Trophoblast cell (in vitro differentiated cells and primary cell): ENCODE measurements around the gene ADNP2.
A peak's percentile ranks its signal among the peaks of the same experiment; 100 is the strongest.

Source experiments
- DNase-seq, 2 donors: peaks; one replicate each; pipeline ENCODE4 v3.0.0-alpha.2; 2016
- H2AFZ ChIP-seq: 2 replicates; pipeline ENCODE4 v1.6.1; 2013; ENCODE audit warnings: low read length, moderate library complexity, mild to moderate bottlenecking; ENCODE audit not compliant: insufficient read depth, poor library complexity
- H2AK5ac ChIP-seq: 2 replicates; pipeline ENCODE4 v1.6.1; 2013; ENCODE audit warnings: mild to moderate bottlenecking, low read length
- H2BK120ac ChIP-seq: 2 replicates; pipeline ENCODE4 v1.6.1; 2013; ENCODE audit warnings: low read length, mild to moderate bottlenecking, moderate library complexity; ENCODE audit not compliant: insufficient read depth, poor library complexity
- H2BK12ac ChIP-seq: 2 replicates; pipeline ENCODE4 v1.6.1; 2013; ENCODE audit warnings: mild to moderate bottlenecking, low read length, moderate library complexity
- H2BK5ac ChIP-seq: 2 replicates; pipeline ENCODE4 v1.6.1; 2013; ENCODE audit warnings: low read length, low read depth, moderate library complexity, mild to moderate bottlenecking; ENCODE audit not compliant: poor library complexity
- H3K14ac ChIP-seq: 2 replicates; pipeline ENCODE4 v1.6.1; 2013; ENCODE audit warnings: mild to moderate bottlenecking, low read length
- H3K18ac ChIP-seq: 2 replicates; pipeline ENCODE4 v1.6.1; 2013; ENCODE audit warnings: mild to moderate bottlenecking, low read length
- H3K23ac ChIP-seq: 2 replicates; pipeline ENCODE4 v1.6.1; 2013; ENCODE audit warnings: low read length
- H3K27ac ChIP-seq: 2 replicates; pipeline ENCODE4 v1.5.1; 2013; ENCODE audit warnings: low read depth, mild to moderate bottlenecking, inconsistent platforms, low read length, moderate library complexity
- H3K27me3 ChIP-seq: 2 replicates; pipeline ENCODE4 v1.6.1; 2013; ENCODE audit warnings: inconsistent platforms, mild to moderate bottlenecking, low read length, moderate library complexity; ENCODE audit not compliant: insufficient read depth
- H3K36me3 ChIP-seq, 2 experiments: 1 replicate in 1 of 2; 2 replicates in 1 of 2; pipeline ENCODE4 v1.6.1; 2013; ENCODE audit warnings: low read length in 2 of 2, mild to moderate bottlenecking in 2 of 2, moderate library complexity in 1 of 2; ENCODE audit not compliant: insufficient read depth in 2 of 2, control insufficient read depth in 1 of 2
- H3K4ac ChIP-seq: 2 replicates; pipeline ENCODE4 v1.6.1; 2013; ENCODE audit warnings: low read depth, mild to moderate bottlenecking, low read length, moderate library complexity
- H3K4me1 ChIP-seq, 2 experiments: 1 replicate in 1 of 2; 2 replicates in 1 of 2; pipeline ENCODE4 v1.6.1; 2013; ENCODE audit warnings: low read length in 2 of 2, mild to moderate bottlenecking in 2 of 2, moderate library complexity in 1 of 2; ENCODE audit not compliant: insufficient read depth in 2 of 2, control insufficient read depth in 1 of 2
- H3K4me2 ChIP-seq: 2 replicates; pipeline ENCODE4 v1.6.1; 2013; ENCODE audit warnings: inconsistent platforms, mild to moderate bottlenecking, low read length, moderate library complexity
- H3K4me3 ChIP-seq: 2 replicates; pipeline ENCODE4 v1.5.1; 2013; ENCODE audit warnings: mild to moderate bottlenecking, low read depth, low read length, inconsistent platforms
- H3K79me1 ChIP-seq: one replicate; pipeline ENCODE4 v1.6.1; 2013; ENCODE audit warnings: low read length
- H3K79me2 ChIP-seq: 2 replicates; pipeline ENCODE4 v1.6.1; 2013; ENCODE audit warnings: low read length, mild to moderate bottlenecking; ENCODE audit not compliant: control insufficient read depth, insufficient read depth, poor library complexity
- H3K9ac ChIP-seq: 2 replicates; pipeline ENCODE4 v1.6.1; 2013; ENCODE audit warnings: mild to moderate bottlenecking, low read length
- H3K9me3 ChIP-seq: 2 replicates; pipeline ENCODE4 v1.6.1; 2013; ENCODE audit warnings: low read depth, mild to moderate bottlenecking, control low read depth, inconsistent platforms, low read length; ENCODE audit not compliant: insufficient read depth
- H4K12ac ChIP-seq: 2 replicates; pipeline ENCODE4 v1.6.1; 2013; ENCODE audit warnings: low read depth, mild to moderate bottlenecking, low read length, moderate library complexity
- H4K8ac ChIP-seq: 2 replicates; pipeline ENCODE4 v1.6.1; 2013; ENCODE audit warnings: low read depth, mild to moderate bottlenecking, low read length, moderate library complexity
- H4K91ac ChIP-seq: one replicate; pipeline ENCODE4 v1.6.1; 2013; ENCODE audit warnings: low read depth, mild to moderate bottlenecking, low read length, moderate library complexity
- WGBS: extraction: QIAGEN DNeasy Blood & Tissue Kit; methylation state at CpG from one replicate; pipeline ENCODE4 v1.1.7; 2013; ENCODE audit warnings: missing lambda C conversion rate; ENCODE audit not compliant: insufficient read length, insufficient coverage; ENCODE audit errors: extremely low coverage; 5-methylcytosine and 5-hydroxymethylcytosine counted together

The ADNP2 gene

DNA sequence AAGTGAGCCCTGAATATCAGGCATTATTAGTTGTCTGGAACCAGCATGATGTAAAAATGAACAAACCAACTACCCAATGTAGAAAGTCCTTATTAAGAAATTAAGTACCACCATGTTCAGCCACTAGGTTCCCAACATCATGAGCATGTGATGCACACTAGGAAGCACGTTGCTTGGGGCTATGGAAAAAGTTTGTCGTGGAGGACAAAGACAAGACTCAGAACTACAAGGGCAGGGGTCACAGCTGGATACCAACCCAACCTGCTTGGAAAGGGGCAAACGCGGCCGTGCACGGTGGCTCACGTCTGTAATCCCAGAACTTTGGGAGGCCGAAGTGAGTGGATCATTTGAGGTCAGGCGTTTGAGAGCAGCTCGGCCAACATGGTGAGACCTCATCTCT, 64.0 kb downstream of the ADNP2 start:
- Histone ChIP-seq H4K8ac (no peak overlapping the region), H3K79me1 (no peaks in the 10 kb centered on the region), H3K4me1 (no peaks in the 10 kb centered on the region), H3K4me2 (no peak overlapping the region), H2AK5ac (no peak overlapping the region), H2AFZ (no peak overlapping the region), H4K91ac (no peak overlapping the region), H3K14ac (no peak overlapping the region), H3K27me3 (no peaks in the 10 kb centered on the region), H3K79me2 (no peaks in the 10 kb centered on the region), H3K9ac (no peak overlapping the region), H3K4ac (no peak overlapping the region), H2BK12ac (no peak overlapping the region), H3K9me3 (peaks cover 2% of the 10 kb centered on the region), H3K4me3 (no peak overlapping the region), H4K12ac (no peak overlapping the region), H2BK5ac (no peak overlapping the region), H3K36me3 (no peaks in the 10 kb centered on the region), H3K23ac (no peak overlapping the region), H2BK120ac (no peak overlapping the region), H3K27ac (no peak overlapping the region), H3K18ac (no peak overlapping the region)
- DNase-seq, result peak; percentile 71 to 92
- WGBS, result no CpG with 5 or more reads among the region's 10 CpGs

GRCh38 chr18:80175451-80176204, 66.6 kb downstream of the ADNP2 start:
- Histone ChIP-seq H4K12ac (no peak overlapping the region), H3K14ac (no peak overlapping the region), H3K4me2 (no peak overlapping the region)

DNA sequence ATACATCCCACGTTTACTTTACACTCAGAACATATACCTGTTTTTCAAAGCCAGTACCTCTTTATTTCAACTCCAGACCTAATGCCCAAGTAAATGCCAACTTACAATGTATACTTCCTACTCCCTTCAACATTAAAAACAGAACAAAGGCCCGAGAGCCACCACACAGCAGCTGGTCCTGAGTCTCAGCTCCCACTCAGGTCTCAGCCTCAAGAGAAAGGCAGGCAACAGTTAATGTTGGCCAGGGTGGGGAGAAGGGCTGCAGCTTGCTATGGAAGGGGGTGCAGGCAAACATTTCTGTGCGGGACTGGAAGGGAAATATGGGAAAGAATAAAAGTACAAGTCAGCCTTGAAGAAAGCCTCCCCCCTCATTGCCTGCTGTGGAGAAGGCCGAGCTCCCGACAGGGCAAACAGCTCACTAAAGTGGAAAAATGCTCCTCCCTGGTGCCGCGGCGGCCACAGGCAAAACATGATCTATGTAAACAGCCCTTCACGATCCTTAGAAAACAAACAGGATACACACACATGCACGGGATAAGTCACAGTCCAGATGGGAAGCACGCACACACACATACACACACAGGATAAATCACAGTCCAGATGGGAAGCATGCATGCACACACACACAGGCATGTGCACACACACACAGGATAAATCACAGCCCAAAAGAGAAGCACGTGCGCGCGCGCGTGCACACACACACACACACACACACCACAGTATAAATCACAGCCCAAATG, 67.4 kb downstream of the ADNP2 start:
- Histone ChIP-seq H3K14ac (no peak overlapping the region), H2BK120ac (no peak overlapping the region), H3K27me3 (no peaks in the 10 kb centered on the region), H4K12ac (no peak overlapping the region), H3K9me3 (peaks cover 2% of the 10 kb centered on the region), H3K27ac (no peak overlapping the region), H3K79me1 (no peaks in the 10 kb centered on the region), H2AK5ac (no peak overlapping the region), H3K9ac (no peak overlapping the region), H2BK5ac (no peak overlapping the region), H2BK12ac (no peak overlapping the region), H4K91ac (no peak overlapping the region), H3K79me2 (no peaks in the 10 kb centered on the region), H3K4me1 (no peaks in the 10 kb centered on the region), H2AFZ (no peak overlapping the region), H3K36me3 (no peaks in the 10 kb centered on the region), H3K18ac (no peak overlapping the region), H3K4me2 (no peak overlapping the region), H3K23ac (no peak overlapping the region), H4K8ac (no peak overlapping the region), H3K4me3 (no peak overlapping the region), H3K4ac (no peak overlapping the region)
- WGBS, result no CpG with 5 or more reads among the region's 17 CpGs
- DNase-seq, result no peak

More at GRCh38 chr18:80175451-80176204, 66.6 kb downstream of the ADNP2 start:
- no peak overlapping the region for H2BK5ac ChIP-seq
- no peak overlapping the region for H2AFZ ChIP-seq
- H3K36me3 ChIP-seq, result no peaks in the 10 kb centered on the region
- no peaks in the 10 kb centered on the region for H3K27me3 ChIP-seq
- no peak overlapping the region for H3K23ac ChIP-seq
- H3K4ac ChIP-seq, result no peak overlapping the region
- no peak overlapping the region for H2BK120ac ChIP-seq
- DNase-seq, result peak in 1 of 2 donors; percentile 26
- H4K8ac ChIP-seq, result no peak overlapping the region
- H3K4me1 ChIP-seq, result no peaks in the 10 kb centered on the region
- H3K27ac ChIP-seq, result no peak overlapping the region
- no peak overlapping the region for H3K9ac ChIP-seq
- H3K9me3 ChIP-seq, result peaks cover 2% of the 10 kb centered on the region
- no peak overlapping the region for H2BK12ac ChIP-seq
- no peaks in the 10 kb centered on the region for H3K79me2 ChIP-seq
- H3K79me1 ChIP-seq, result no peaks in the 10 kb centered on the region
- no peak overlapping the region for H2AK5ac ChIP-seq
- H3K18ac ChIP-seq, result no peak overlapping the region
- no CpG with 5 or more reads among the region's 18 CpGs for WGBS
- H4K91ac ChIP-seq, result no peak overlapping the region
- no peak overlapping the region for H3K4me3 ChIP-seq

GRCh38 chr18:80177128-80177527, 68.1 kb downstream of the ADNP2 start:
- H3K27ac ChIP-seq, result no peak overlapping the region
- H2BK5ac ChIP-seq, result no peak overlapping the region
- no peaks in the 10 kb centered on the region for H3K79me2 ChIP-seq
- H2BK120ac ChIP-seq, result no peak overlapping the region
- DNase-seq, result no peak
- no peaks in the 10 kb centered on the region for H3K4me1 ChIP-seq
- no CpG with 5 or more reads among the region's 8 CpGs for WGBS
- no peak overlapping the region for H3K18ac ChIP-seq
- no peaks in the 10 kb centered on the region for H3K79me1 ChIP-seq
- H3K9me3 ChIP-seq, result peaks cover 2% of the 10 kb centered on the region
- H3K36me3 ChIP-seq, result no peaks in the 10 kb centered on the region
- H3K9ac ChIP-seq, result no peak overlapping the region
- no peak overlapping the region for H3K4ac ChIP-seq
- no peaks in the 10 kb centered on the region for H3K27me3 ChIP-seq
- H3K4me2 ChIP-seq, result no peak overlapping the region
- H2BK12ac ChIP-seq, result no peak overlapping the region
- no peak overlapping the region for H4K8ac ChIP-seq
- no peak overlapping the region for H2AFZ ChIP-seq
- H3K23ac ChIP-seq, result no peak overlapping the region
- H2AK5ac ChIP-seq, result no peak overlapping the region
- H4K91ac ChIP-seq, result no peak overlapping the region
- no peak overlapping the region for H3K4me3 ChIP-seq
- no peak overlapping the region for H3K14ac ChIP-seq
- H4K12ac ChIP-seq, result no peak overlapping the region
